DMS79 (cell line): Measurements from ENCODE around the gene DCAF4.
"Not testable (repeated sequence)": the region's sequence is repeated elsewhere in the genome, so short reads cannot be mapped to it uniquely, and the experiment has no call there.

Experiments
- DNase-seq: peaks from one replicate; lab custom pipeline; 2025; lab: John Stamatoyannopoulos, UW

Gene DCAF4

DNA sequence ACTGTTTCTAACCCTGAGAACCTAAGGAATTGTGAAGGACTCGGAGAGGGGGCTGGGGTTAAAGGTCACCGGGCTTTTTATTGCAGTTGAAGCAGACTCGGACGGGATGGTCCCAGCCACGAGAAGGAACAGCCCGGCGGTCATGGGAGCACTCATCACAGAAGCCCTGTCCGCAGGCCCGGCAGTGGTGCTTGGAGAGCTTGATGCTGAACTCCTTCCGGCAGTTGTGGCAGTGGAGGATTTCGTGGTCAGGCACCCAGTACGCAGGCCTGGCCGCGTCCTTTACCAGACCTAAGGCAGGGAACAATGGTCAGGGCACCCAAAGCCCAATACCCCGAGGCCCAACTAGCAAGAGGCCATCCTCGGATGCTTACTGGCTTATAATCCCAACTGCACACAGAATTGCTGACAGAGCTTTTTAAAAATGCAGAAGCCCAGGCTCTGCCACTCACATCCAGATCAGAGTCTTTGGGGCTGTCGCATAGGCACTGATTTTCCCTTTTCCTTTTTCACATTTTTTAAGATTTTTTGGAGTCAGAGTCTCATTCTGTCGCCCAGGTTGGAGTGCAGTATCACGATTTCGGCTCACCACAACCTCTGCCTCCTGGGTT, 44.7 kb downstream of the DCAF4 start:
- DNase-seq, result no peak

GRCh38 chr14:72974661-72975060, 48.4 kb downstream of the DCAF4 start:
- no peak for DNase-seq

DNA sequence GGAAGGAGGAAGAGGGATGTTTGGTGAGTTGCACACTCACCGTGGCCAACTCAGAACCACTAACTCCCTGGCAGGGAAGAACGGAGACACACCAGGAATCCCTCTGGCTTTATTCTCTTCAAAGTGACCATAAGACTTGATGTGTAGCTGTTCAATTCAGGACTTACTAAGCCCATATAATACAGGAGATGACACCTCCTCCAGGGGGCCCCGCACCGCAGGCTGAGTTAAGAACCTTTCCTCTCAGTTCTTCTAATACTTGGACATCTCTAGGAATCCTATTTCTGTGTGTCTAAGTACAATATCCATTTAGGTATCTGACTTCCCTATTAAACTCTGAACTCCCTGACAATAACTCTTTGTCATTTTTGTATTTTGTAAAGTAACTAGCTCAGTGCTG, 49.5 kb downstream of the DCAF4 start:
- no peak for DNase-seq

DNA sequence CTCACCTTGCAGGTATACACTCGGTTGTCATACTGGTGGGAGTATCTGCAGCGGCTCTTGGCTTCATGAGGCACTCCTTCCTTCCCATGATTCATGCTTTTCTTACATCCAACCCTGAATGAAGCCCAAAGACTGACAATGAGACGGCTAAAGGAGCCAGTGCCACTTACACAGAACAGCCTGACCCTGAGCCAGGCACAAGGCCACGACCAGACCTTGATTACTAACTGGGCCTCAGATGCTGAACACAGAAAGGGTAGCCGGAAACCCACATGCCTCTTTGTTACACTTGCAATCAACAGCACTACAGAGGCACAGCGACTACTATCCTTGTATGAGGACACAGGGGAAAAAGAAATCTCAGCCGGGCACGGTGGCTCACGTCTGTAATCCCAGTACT, 52.6 kb downstream of the DCAF4 start:
- no peak for DNase-seq

- no peak for DNase-seq
Observed at GRCh38 chr14:72980863-72981262, 54.6 kb downstream of the DCAF4 start.

DNA sequence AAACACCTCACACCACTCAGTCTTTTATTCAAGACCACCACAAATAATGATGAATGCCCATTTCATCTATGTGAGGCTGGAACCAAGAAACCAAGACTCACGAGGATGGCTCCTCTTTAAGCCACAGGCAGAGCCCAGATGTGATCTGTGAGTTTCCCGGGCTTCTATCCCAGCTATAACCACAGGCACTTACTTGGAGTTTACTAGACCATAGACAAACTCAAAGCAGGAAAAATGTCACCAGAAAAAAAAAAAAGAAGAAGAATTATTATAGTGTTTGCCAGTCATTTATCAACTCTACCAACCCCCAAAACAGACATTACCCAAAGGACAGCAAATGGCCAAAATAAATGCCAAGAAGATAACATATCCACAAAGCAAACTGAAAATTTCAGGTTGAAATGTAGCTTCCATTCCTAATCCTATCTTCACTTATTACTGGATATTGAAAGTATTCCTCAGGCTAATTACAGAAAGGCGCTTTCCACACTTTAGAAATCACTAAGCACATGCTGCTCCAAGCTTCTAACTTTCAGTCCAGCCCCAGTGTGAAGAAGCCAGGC, 56.0 kb downstream of the DCAF4 start:
- DNase-seq, result no peak

- no peak for DNase-seq
Observed at GRCh38 chr14:72986214-72986613, 60.0 kb downstream of the DCAF4 start.

GRCh38 chr14:72986857-72987256, 60.6 kb downstream of the DCAF4 start:
- no peak for DNase-seq

GRCh38 chr14:72990171-72990570, 63.9 kb downstream of the DCAF4 start:
- no peak for DNase-seq

- no peak for DNase-seq
Observed at GRCh38 chr14:72996916-72997315, 70.7 kb downstream of the DCAF4 start.

GRCh38 chr14:72998252-72998903, 72.1 kb downstream of the DCAF4 start:
- DNase-seq, result no peak

DNA sequence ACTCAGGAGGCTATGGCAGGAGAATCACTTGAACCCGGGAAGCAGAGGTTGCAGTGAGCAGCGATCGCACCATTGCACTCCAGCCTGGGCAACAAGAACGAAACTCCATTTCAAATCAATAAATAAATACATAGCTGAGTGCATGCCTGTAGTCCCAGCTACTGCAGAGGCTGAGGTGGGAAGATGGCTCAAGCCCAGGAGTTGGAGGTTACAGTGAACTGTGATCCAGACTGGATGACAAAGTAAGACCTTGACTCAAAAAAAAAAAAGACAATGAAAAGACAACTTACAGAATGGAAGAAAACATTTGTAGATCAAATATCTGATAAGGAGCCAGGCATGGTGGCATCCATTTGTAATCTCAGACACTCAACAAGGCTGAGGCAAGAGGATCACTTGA, 73.1 kb downstream of the DCAF4 start:
- DNase-seq, result no peak

DNA sequence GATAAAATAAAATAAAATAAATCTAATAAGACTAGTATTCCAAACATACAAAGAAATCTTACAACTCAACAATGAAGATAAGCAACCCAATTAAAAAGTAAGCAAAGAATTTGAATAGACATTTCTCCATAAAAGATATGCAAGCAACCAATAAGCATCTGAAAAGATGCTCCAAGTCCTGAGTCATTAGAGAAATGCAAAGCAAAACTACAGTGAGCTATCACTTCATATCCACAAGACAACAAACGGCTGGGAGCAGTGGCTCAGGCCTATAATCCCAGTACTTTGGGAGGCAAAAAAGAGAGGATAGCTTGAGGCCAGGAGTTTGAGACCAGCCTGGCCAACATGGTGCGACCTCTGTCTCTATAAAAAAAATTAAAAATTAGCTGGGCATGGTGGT, 73.8 kb downstream of the DCAF4 start:
- no peak for DNase-seq

- DNase-seq, result no peak
Observed at GRCh38 chr14:73003681-73004080, 77.4 kb downstream of the DCAF4 start.

- DNase-seq, result not testable (repeated sequence)
Observed at GRCh38 chr14:73004641-73005040, 78.4 kb downstream of the DCAF4 start.

DNA sequence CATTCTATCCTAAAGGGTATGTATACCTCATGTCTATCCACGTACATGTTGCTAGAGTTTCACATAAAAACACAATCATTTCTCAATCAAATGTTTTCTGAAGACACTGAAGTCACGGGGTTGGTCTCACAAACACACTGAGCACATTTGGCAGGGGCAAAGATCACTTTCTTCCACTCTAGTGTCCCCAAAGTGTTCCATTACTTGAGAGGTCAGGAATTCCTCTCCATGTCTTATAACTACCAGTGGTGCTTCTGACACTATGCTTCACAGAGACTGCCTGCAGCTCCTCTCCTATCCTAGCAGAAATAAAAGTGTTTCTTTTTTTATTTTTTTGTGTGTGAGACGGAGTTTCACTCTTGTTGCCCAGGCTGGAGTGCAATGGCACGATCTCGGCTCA, 81.6 kb downstream of the DCAF4 start:
- no peak for DNase-seq

GRCh38 chr14:73008501-73008900, 82.2 kb downstream of the DCAF4 start:
- no peak for DNase-seq
